Activated naive CD4-positive, alpha-beta T cell treated with anti-CD3 and anti-CD28 coated beads, Interleukin-2, amount 50 U/mL, for 16 hours (primary cell): ENCODE results near the gene PDE8A.
"Not testable (repeated sequence)": the region's sequence is repeated elsewhere in the genome, so short reads cannot be mapped to it uniquely, and the experiment has no call there.

Experiments
- DNase-seq: peaks from one replicate; pipeline ENCODE4 v3.0.0-alpha.2; 2020

PDE8A gene

DNA sequence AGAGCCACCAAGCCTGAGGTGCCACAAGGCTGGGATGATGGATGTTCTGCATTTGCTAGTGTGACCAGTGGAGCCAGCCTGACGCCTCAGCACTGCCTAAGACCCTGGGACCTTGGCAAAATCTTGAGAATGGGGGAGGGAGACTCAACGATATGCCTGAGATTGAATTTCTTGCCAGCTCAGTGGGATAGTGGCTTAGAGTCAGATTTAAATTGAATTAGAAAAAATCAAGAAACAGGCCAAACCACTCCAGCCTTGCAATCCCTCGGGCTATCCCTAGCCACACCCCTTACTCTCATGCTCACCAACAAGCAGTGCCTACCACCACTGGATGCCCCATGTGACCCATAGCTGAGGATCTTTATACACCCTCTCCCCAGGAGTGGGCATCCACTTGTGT is 18.7 kb upstream of the PDE8A start:
- DNase-seq, result no peak

GRCh38 chr15:84967380-84967779 is 14.3 kb upstream of the PDE8A start:
- no peak for DNase-seq

DNA sequence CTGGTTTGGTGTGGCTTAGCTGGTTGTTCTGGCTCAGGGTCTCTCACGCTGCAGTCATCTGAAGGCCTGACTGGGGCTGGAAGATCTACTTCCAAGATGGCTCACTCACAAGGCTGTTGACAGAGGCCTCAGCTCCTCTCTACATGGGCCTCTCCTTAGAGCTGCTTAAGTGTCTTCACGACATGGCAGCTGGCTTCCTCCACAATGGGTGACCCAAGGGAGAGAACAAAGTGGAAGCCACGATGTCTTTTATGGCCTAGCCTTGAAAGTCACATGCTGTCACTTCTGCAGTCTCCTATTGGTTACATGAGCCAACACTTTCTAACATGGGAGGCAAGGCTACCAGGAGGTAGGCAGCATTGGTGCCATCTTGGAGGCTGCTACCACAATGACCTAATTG is 13.4 kb upstream of the PDE8A start:
- no peak for DNase-seq

GRCh38 chr15:84969257-84969656 is 12.4 kb upstream of the PDE8A start:
- DNase-seq, result no peak

DNA sequence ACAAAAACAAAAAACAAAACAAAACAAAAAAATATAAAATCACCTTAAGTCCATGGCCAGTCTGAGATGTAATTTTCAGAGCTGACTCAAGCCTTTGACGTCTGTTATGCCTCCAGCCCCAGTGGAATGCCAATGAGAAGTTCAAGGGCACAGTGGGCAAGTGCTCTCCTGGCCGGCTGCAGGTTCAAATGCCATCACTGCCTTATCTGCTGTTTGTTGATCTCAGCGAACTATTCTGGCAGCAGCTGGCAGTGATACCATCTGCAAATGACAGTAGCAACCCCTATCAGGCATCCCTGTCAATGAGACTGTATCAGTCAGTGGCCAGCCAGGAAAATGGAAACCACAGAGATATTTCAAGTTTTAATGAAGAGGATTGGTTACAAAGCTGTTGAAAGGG is 10.8 kb upstream of the PDE8A start:
- no peak for DNase-seq

DNA sequence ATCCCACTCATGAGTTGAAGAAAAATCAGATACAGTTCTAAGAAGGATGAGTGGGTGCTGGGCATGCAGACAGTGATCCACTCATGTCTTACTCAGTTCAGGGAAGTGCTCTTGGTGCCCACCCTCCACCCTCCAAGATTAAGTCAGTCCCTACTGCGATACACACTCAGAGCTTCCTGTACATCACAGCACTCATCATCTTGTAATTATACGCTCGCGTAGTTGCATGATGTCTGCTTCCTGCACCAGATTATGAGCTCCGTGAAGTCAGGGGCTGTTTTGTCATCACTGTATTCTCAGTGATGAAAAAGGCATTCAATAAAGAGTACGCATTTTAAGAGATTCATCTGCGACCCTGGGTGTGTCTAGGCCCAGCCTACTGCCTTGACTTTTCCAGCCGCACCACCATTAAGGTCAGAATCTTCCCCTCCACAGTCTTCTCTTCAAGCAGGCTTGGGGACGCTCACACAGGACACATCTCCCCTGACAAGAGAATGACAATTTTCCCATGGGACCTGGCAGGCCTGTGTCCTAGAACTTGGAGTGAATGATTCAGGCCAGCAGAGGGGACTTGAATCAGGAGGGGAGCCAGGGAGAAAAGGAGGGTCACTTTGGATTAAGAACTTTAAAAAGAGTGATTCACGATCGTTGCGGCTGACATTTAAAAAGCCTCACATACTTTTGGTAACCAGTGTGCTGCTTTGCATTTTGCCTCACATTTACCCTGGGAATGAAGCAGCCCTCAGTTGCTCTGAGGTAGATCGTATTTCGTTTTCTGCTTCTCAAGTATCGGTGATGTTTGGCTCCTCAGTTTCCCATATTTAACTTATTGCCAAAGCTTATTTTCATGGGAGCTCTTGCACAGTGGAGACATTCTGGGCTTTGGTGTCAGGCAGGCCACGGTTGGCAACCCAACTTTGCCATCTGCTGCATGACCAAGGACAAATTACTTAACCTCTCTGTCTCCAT is 7.9 kb upstream of the PDE8A start:
- no peak for DNase-seq

GRCh38 chr15:84975871-84976351 is 5.7 kb upstream of the PDE8A start:
- DNase-seq, result no peak

DNA sequence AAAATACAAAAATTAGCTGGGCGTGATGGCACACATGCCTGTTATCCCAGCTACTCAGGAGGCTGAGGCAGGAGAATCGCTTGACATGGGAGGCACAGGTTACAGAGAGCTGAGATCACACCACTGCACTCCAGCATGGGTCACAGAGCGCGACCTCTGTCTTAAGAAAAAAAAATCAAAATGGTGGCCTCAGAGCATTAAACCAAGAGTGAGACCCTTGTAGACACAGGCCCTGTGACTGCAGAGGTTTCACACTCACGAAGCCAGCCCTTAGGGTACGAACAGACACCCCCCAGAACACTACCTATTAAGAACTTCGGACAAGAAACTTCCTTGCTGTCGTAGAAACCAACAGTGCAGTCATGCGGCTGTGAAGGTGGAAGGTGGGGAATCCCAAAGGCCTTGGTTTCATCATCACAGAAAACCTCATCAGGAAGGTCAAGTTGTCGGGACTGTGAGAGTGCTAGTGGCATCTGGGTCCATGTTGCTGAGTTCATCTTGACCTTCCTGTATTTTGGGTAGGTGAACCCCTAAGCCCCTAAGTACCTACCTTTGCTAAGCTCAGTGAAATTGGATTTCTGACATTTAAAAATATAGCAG is 4.8 kb upstream of the PDE8A start:
- no peak for DNase-seq

DNA sequence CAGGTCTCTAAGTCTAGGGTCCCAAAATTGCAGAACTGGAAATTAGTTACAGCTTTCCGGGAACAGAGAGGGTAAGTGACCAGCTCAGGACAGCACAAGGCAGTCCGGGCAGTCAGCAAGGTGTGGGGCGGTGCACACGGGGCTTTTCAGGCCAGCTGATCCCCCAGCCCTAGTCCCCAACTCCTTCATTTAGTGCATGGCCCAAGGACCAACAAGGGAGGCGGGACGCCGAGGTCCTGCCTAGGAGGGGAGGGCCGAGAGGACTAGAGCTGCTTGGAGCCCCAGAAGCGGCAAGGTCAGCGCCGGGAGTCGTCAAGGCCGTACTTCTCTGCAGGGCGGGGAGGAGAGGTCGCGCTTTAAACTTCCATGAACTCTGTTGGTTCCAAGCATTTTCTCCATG is 2.0 kb upstream of the PDE8A start:
- no peak for DNase-seq

- peak; percentile 88 for DNase-seq
Measured at GRCh38 chr15:84980196-84981053, 1.2 kb upstream of the PDE8A start.

DNA sequence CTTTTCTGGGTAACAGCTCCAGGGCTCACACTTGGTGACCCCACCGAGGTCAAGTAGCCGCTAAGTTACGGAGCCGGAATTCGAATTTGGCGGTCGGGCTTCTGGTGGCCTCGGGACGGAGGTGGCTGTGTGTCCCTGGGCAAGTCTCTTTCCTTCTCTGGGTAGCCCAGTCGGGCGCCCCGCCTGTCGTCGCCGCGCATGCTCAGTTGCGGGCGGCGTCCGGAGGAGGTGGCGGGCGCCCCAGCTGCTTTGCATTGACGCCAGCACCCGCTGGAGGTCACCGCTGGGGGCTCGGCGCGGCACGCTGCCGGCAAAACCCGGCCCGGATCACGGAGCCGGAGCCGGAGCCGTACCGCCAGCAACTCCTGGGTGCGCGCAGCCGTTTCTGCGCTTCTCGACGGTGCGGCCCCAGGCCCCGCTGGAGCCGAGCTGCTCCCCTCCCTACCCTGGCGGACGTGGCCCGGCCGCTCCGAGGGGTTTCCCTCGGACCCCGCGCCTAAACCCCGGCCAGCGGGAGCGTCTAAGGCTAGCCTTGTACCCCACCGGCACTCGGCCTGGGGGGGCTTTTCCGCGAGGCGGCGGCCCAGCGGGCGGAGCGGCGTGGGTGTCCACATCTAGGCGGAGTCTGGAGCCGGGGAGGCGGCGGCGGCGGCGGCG is 474 bp upstream of the PDE8A start:
- DNase-seq, result peak; percentile 96

DNA sequence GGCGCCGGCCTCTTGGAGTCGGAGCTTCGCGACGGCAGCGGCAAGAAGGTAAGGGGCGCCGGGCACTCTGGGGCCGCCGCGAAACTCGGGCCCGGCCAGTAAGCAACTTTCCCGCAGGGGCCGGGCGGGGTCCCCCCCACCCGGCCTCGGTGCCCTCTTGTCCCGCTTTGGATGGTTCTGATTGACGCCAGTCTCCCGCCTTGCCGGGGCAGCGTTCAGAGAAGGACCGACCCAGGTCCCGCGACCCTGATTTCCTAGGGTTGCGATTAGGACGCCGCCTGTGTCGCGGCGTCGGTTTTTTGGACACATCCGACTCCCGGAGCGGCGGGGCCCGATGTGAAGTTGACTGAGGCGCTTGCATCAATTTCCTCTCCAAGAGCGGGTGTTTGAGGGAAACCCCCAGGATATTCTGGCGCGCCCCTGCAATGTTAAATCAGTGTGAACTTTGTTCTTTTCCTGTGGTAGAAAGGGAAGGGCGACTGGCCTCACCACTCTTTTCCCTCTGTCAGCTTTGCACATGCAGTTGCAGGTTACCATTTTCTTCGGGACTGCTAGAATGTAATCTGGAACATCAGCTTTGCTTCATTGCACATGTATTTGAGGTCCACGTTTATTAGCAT is 755 bp downstream of the PDE8A start:
- DNase-seq, result peak; percentile 53

DNA sequence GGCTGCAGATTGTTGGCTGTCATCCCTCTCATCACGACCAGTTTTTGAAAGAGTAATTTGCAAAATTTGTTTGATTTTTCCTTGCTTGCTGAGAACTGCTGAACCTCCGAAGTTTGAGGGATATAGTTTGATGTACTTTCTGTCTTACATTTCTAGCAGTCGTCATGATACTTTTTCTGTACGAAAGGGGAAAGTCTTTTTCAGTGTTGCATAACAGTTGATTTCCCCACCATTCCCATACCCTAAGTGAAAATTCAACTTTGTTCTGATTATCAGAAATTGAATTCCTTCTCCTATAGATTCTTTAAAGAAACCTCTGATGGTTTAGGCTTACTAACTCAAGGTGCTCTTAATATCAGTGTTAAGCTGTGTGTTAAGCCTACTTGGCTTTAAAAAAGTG is 1.6 kb downstream of the PDE8A start:
- DNase-seq, result no peak

GRCh38 chr15:84983711-84984110 is 2.1 kb downstream of the PDE8A start:
- no peak for DNase-seq

GRCh38 chr15:84985158-84985557 is 3.5 kb downstream of the PDE8A start:
- no peak for DNase-seq

DNA sequence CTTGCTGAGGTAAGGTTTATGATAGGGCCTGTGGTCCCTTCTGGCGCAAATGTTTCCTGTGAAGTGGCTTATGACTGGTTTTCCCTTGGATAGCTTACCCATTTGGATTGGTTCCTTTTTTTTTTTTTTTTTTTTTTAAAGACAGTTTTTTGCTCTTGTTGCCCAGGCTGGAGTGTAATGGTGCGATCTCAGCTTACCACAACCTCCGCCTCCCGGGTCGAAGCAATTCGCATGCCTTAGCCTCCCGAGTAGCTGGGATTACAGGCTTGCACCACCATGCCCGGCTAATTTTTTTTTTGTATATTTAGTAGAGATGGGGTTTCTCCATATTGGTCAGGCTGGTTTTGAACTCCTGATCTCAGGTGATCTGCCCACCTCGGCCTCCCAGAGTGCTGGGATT is 5.7 kb downstream of the PDE8A start:
- not testable (repeated sequence) for DNase-seq

DNA sequence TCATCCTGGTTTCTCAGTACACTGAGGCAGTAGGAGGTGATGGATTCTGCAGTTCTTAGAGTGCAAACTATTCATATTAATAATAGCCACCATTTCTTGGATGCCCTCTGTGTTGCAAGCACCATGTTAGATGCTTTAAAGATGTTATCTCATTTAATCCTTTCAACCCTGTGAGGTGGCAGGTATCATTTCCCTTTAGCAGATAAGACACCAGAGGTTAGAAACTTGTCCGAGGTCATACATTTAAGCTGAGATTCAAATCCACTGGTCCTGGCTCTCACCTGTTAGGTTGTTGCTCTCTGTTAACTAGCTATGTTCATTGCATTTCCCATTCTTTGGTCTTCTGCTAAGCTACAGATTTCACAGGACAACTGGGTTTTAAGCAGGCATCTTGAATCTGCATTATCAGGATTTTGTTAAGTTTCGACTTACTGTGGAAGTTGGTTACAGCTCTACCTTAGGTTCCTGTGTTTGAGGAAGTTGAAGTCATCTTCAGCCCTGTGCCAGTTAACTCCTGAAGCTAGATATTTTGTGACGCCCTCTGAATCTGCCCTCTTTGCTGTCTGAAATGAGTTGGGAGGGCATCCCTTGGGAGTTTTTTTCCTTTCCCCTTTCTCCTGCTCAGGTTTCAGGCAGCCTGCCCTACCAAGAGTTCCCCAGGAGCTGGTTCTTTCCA is 6.4 kb downstream of the PDE8A start:
- DNase-seq, result no peak

DNA sequence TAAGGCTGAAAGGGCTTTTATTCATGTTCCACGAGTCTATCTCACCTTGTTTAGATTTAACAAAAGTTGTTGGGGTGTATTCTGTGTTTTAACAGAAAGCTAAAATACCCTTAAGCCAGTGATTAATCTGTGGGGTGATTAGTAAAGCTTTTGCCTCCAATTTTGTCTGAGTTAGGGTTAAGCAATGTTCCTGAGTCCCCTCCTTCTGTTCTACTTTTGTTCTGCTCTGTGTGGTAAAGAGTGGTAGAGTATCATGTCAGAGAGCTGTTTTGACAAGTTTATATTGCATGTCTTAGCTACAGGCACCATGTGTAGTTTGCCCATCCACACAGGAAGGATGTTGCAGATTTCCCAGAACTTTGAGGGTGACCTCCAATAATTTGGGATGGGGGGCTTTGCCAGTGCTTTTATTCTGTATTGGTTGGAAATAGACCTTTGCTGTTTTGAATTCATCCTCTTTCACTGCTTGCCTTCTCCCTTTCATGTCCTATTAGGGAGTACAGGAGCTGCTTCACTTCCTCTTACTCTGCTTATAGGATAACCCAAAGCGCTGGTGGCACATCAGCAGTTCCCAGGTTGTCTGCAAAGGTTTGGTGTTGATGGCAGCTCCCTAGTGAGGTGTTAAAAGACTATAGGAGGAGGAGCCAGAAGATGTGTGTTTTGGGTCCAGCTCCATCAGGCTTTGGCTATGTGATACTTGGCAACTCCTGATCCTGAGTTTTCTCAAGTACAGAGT is 7.4 kb downstream of the PDE8A start:
- no peak for DNase-seq

GRCh38 chr15:84990507-84990906 is 8.9 kb downstream of the PDE8A start:
- no peak for DNase-seq

DNA sequence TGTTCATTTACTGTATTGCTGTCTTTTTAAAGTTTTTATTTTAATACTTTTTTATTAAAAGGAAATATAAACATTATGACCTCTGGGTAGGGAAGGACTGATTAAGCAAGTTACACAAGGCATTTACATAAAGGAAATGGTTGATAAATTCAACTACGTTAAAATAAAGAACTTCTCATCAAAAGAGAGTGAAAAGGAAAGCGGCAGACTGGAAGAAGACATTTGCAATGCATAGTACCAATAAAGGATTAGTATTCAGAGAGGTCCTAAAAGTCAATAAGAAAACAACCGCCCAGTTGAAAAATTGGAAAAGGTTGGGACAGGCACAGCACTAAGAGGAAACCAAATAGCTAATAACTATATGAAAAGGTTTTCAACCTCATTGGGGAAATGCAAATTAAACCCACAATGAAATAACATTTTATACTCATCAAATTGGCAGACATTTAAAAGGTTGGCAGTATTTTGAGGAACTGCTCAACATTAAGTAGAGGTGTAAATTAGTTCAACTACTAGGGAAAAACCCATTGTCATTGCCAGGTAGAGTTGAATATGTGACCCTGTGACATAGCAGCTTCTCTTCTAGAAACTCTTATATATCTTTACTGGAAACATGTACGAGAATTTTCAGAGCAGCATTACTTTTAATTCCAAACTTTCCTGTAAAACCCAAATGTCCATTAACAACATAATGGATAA is 9.5 kb downstream of the PDE8A start:
- DNase-seq, result no peak
